H9 (cell line): Measurements from ENCODE around the gene WDR5. TPM values are rescaled to one million over a fixed set of nuclear protein-coding genes. Genes with fewer than 3 reads are reported as not detected.
"Not testable (repeated sequence)": the region's sequence is repeated elsewhere in the genome, so short reads cannot be mapped to it uniquely, and the experiment has no call there.

ENCODE experiments used
- DNase-seq: peaks from one replicate; pipeline ENCODE4 v3.0.0-alpha.2; 2017
- H2AFZ ChIP-seq: one replicate; pipeline ENCODE4 v1.6.1; 2013; ENCODE audit warnings: mild to moderate bottlenecking, low read length, control low read depth, moderate library complexity
- H2AK5ac ChIP-seq: 2 replicates; pipeline ENCODE4 v1.6.1; 2013; ENCODE audit warnings: low read length, control low read depth, mixed read lengths; ENCODE audit not compliant: insufficient read length
- H2BK120ac ChIP-seq: one replicate; pipeline ENCODE4 v1.6.1; 2013; ENCODE audit warnings: low read depth, mild to moderate bottlenecking, low read length, control low read depth, inconsistent platforms; ENCODE audit not compliant: poor library complexity, severe bottlenecking
- H2BK12ac ChIP-seq: 2 replicates; pipeline ENCODE4 v1.6.1; 2013; ENCODE audit warnings: low read length, control low read depth, mixed read lengths, low read depth; ENCODE audit not compliant: insufficient read length
- H2BK15ac ChIP-seq: 2 replicates; pipeline ENCODE4 v1.6.1; 2013; ENCODE audit warnings: low read depth, low read length, control low read depth
- H2BK20ac ChIP-seq: one replicate; pipeline ENCODE4 v1.6.1; 2013; ENCODE audit warnings: low read depth, mild to moderate bottlenecking, low read length, control low read depth, inconsistent platforms; ENCODE audit not compliant: poor library complexity, severe bottlenecking
- H2BK5ac ChIP-seq: 2 replicates; pipeline ENCODE4 v1.6.1; 2013; ENCODE audit warnings: low read length, control low read depth, mixed read lengths; ENCODE audit not compliant: insufficient read length
- H3K14ac ChIP-seq: 2 replicates; pipeline ENCODE4 v1.6.1; 2013; ENCODE audit warnings: low read length, control low read depth; ENCODE audit not compliant: insufficient read depth
- H3K18ac ChIP-seq: 2 replicates; pipeline ENCODE4 v1.6.1; 2013; ENCODE audit warnings: low read depth, mild to moderate bottlenecking, mixed read lengths, low read length, control low read depth; ENCODE audit not compliant: insufficient read length
- H3K23ac ChIP-seq: 2 replicates; pipeline ENCODE4 v1.6.1; 2013; ENCODE audit warnings: low read length, control low read depth, mixed read lengths, low read depth; ENCODE audit not compliant: insufficient read length
- H3K23me2 ChIP-seq: 2 replicates; pipeline ENCODE4 v1.6.1; 2013; ENCODE audit warnings: low read depth, mild to moderate bottlenecking, mixed read lengths, low read length, control low read depth; ENCODE audit not compliant: insufficient read length, poor library complexity, severe bottlenecking
- H3K27ac ChIP-seq: 2 replicates; pipeline ENCODE4 v1.5.1; 2013; ENCODE audit warnings: low read length, control low read depth, mixed read lengths, low read depth; ENCODE audit not compliant: insufficient read length
- H3K27me3 ChIP-seq: 2 replicates; pipeline ENCODE4 v1.6.1; 2013; ENCODE audit warnings: low read length, control low read depth, inconsistent platforms; ENCODE audit not compliant: insufficient read depth
- H3K4ac ChIP-seq: 2 replicates; pipeline ENCODE4 v1.6.1; 2013; ENCODE audit warnings: low read depth, mild to moderate bottlenecking, control low read depth, inconsistent platforms, low read length, moderate library complexity
- H3K4me1 ChIP-seq: 2 replicates; pipeline ENCODE4 v1.6.1; 2013; ENCODE audit warnings: low read length, control low read depth, inconsistent platforms; ENCODE audit not compliant: insufficient read depth
- H3K4me2 ChIP-seq: 2 replicates; pipeline ENCODE4 v1.6.1; 2013; ENCODE audit warnings: low read length, control low read depth, mixed read lengths; ENCODE audit not compliant: insufficient read length, insufficient read depth
- H3K56ac ChIP-seq: 2 replicates; pipeline ENCODE4 v1.6.1; 2013; ENCODE audit warnings: low read depth, mild to moderate bottlenecking, mixed read lengths, low read length, control low read depth; ENCODE audit not compliant: insufficient read length
- H3K79me1 ChIP-seq: 2 replicates; pipeline ENCODE4 v1.6.1; 2013; ENCODE audit warnings: low read depth, mild to moderate bottlenecking, moderate library complexity, low read length, control low read depth, inconsistent platforms; ENCODE audit not compliant: insufficient read depth, poor library complexity, severe bottlenecking
- H3K79me2 ChIP-seq: 2 replicates; pipeline ENCODE4 v1.6.1; 2013; ENCODE audit warnings: low read length, control low read depth, inconsistent platforms; ENCODE audit not compliant: insufficient read depth
- H3K9ac ChIP-seq: 2 replicates; pipeline ENCODE4 v1.6.1; 2013; ENCODE audit warnings: low read length, control low read depth, mixed read lengths; ENCODE audit not compliant: insufficient read length; ENCODE audit errors: extremely low read depth
- H3K9me3 ChIP-seq: one replicate; pipeline ENCODE4 v1.6.1; 2013; ENCODE audit warnings: low read depth, low read length, inconsistent platforms; ENCODE audit not compliant: control insufficient read depth
- H3T11ph ChIP-seq: one replicate; pipeline ENCODE4 v1.6.1; 2013; ENCODE audit warnings: mild to moderate bottlenecking, low read length, control low read depth, inconsistent platforms
- H4K20me1 ChIP-seq: one replicate; pipeline ENCODE4 v1.6.1; 2013; ENCODE audit not compliant: control insufficient read depth, insufficient read length, insufficient read depth
- H4K5ac ChIP-seq: 2 replicates; pipeline ENCODE4 v1.6.1; 2013; ENCODE audit warnings: low read depth, mild to moderate bottlenecking, mixed read lengths, low read length, control low read depth; ENCODE audit not compliant: insufficient read length
- H4K8ac ChIP-seq: replicated peaks from 2 replicates; pipeline ENCODE4 v1.6.1; 2013; ENCODE audit warnings: low read length, control low read depth, mixed read lengths, low read depth; ENCODE audit not compliant: insufficient read length
- H4K91ac ChIP-seq: 2 replicates; pipeline ENCODE4 v1.6.1; 2013; ENCODE audit warnings: low read depth, mild to moderate bottlenecking, moderate library complexity, mixed read lengths, low read length, control low read depth; ENCODE audit not compliant: insufficient read length
- H3K27ac Mint-ChIP-seq, 3 experiments: 2 replicates in 2 of 3; 3 replicates in 1 of 3; pipeline ENCODE4 v1.8.0; 2020 to 2021; ENCODE audit warnings: mixed read lengths in 3 of 3, mild to moderate bottlenecking in 1 of 3, moderate library complexity in 1 of 3
- H3K27me3 Mint-ChIP-seq: 2 replicates; pipeline ENCODE4 v1.8.0; 2021; ENCODE audit warnings: low read depth, mild to moderate bottlenecking, moderate library complexity, mixed read lengths
- H3K36me3 Mint-ChIP-seq, 3 experiments: 2 replicates in 2 of 3; 3 replicates in 1 of 3; pipeline ENCODE4 v1.8.0; 2020 to 2021; ENCODE audit warnings: low read depth in 3 of 3, mixed read lengths in 3 of 3; ENCODE audit not compliant: insufficient read depth in 1 of 3
- H3K4me1 Mint-ChIP-seq, 2 experiments: 2 replicates each; pipeline ENCODE4 v1.8.0; 2020; ENCODE audit warnings: mixed read lengths in 2 of 2
- H3K4me3 Mint-ChIP-seq, 2 experiments: 2 replicates in 1 of 2; 3 replicates in 1 of 2; pipeline ENCODE4 v1.8.0; 2020 to 2021; ENCODE audit warnings: mild to moderate bottlenecking in 2 of 2, mixed read lengths in 2 of 2, moderate library complexity in 1 of 2
- H3K9me3 Mint-ChIP-seq, 2 experiments: 2 replicates in 1 of 2; 3 replicates in 1 of 2; pipeline ENCODE4 v1.8.0; 2020; ENCODE audit warnings: mild to moderate bottlenecking in 2 of 2, mixed read lengths in 2 of 2, moderate library complexity in 1 of 2
- CTCF ChIP-seq: fragments of 200-600 bp; sonication (generic); conservative IDR thresholded peaks from 3 replicates; pipeline ENCODE4 v1.8.0; 2021; ENCODE audit warnings: antibody characterized with exemption, mild to moderate bottlenecking
- WGBS: extraction: QIAGEN DNeasy Blood & Tissue Kit; methylation state at CpG from one replicate; pipeline ENCODE4 v1.1.7; 2013; ENCODE audit warnings: missing lambda C conversion rate, low lambda C conversion rate, mixed read lengths; ENCODE audit not compliant: insufficient read length; ENCODE audit errors: extremely low coverage; 5-methylcytosine and 5-hydroxymethylcytosine counted together
- total RNA-seq: library from RNA; stranded (reverse); gene quantifications from 2 replicates; pipeline ENCODE4 v1.2.1, GENCODE V29; 2021

Gene WDR5
- total RNA-seq, 1 experiment from 2014 or later: 72.3 TPM

- Histone ChIP-seq H2AFZ (no peak overlapping the region), H2AK5ac (no peak overlapping the region), H3K14ac (no peak overlapping the region), H3K23me2 (no peaks in the 10 kb centered on the region), H3K9me3 (no peaks in the 10 kb centered on the region), H3K4me1 (no peaks in the 10 kb centered on the region), H3K27ac (no peak overlapping the region), H3K9ac (no peak overlapping the region), H3K79me1 (no peaks in the 10 kb centered on the region), H2BK20ac (no peak overlapping the region), H3K4me2 (no peak overlapping the region), H4K91ac (no peak overlapping the region), H2BK5ac (no peak overlapping the region), H3K79me2 (no peaks in the 10 kb centered on the region), H2BK15ac (no peak overlapping the region), H2BK12ac (no peak overlapping the region), H3K23ac (no peak overlapping the region), H4K5ac (no peak overlapping the region), H3K18ac (no peak overlapping the region), H3T11ph (no peak overlapping the region), H2BK120ac (no peak overlapping the region), H4K20me1 (no peaks in the 10 kb centered on the region), H4K8ac (no peak overlapping the region), H3K56ac (no peak overlapping the region), H3K4ac (no peak overlapping the region), H3K27me3 (no peaks in the 10 kb centered on the region)
- no CpG with 5 or more reads among the region's 6 CpGs for WGBS
- Mint-ChIP-seq H3K9me3 (peaks cover 0 to 5% of the 10 kb centered on the region in 2 experiments; a peak in 1 of 5 replicates), H3K27me3 (peaks cover 2% of the 10 kb centered on the region; the same call in 1 of the 2 replicates), H3K27ac (no peak overlapping the region), H3K4me3 (no peak overlapping the region), H3K4me1 (no peaks in the 10 kb centered on the region), H3K36me3 (no peaks in the 10 kb centered on the region)
- TF ChIP-seq CTCF: no peak
- no peak for DNase-seq
Measured at GRCh38 chr9:134112561-134112960, 23.3 kb upstream of the WDR5 start.

GRCh38 chr9:134118972-134119371 is 16.9 kb upstream of the WDR5 start:
- H3K27ac Mint-ChIP-seq, H3K9ac ChIP-seq: not testable (repeated sequence)

More at GRCh38 chr9:134118972-134119371, 16.9 kb upstream of the WDR5 start:
- H4K91ac ChIP-seq, H3K36me3 Mint-ChIP-seq, H2BK20ac ChIP-seq, H2AK5ac ChIP-seq, H4K5ac ChIP-seq, H2AFZ ChIP-seq, H2BK15ac ChIP-seq, H3K4me2 ChIP-seq, H2BK5ac ChIP-seq, H3K4me1 Mint-ChIP-seq, H3K18ac ChIP-seq, H3K23ac ChIP-seq, H3K79me2 ChIP-seq, H3K4me1 ChIP-seq, H4K20me1 ChIP-seq, H2BK120ac ChIP-seq, H3K4ac ChIP-seq, H2BK12ac ChIP-seq, H3K9me3 ChIP-seq, H3K14ac ChIP-seq, H4K8ac ChIP-seq, H3K27me3 ChIP-seq, H3K56ac ChIP-seq, H3K27ac ChIP-seq, H3K4me3 Mint-ChIP-seq, H3T11ph ChIP-seq, H3K23me2 ChIP-seq, H3K27me3 Mint-ChIP-seq, DNase-seq, H3K79me1 ChIP-seq: not testable (repeated sequence)
- peaks cover 13 to 18% of the 10 kb centered on the region in 2 experiments for H3K9me3 Mint-ChIP-seq
- WGBS: no CpG with 5 or more reads among the region's 26 CpGs
